HepG2 (cell line): ENCODE results near the gene MFNG. TPM values are rescaled to one million over a fixed set of nuclear protein-coding genes. Genes with fewer than 3 reads are reported as not detected.

Source experiments
- ATRX ChIP-seq: sonication (generic); formaldehyde crosslinking; IDR thresholded peaks from 2 replicates; pipeline ENCODE4 v1.4.0; 2020; ENCODE audit warnings: missing genetic modification reagents, borderline replicate concordance
- HDAC2 ChIP-seq: sonication (generic); formaldehyde crosslinking; IDR thresholded peaks from 2 replicates; pipeline ENCODE4 v1.4.0; 2020; ENCODE audit warnings: missing genetic modification reagents
- HMG20A ChIP-seq: IDR thresholded peaks from 2 replicates; pipeline ENCODE4 v1.6.1; 2016; ENCODE audit warnings: borderline replicate concordance
- HOXA7 ChIP-seq: sonication (generic); formaldehyde crosslinking; IDR thresholded peaks from 2 replicates; pipeline ENCODE4 v1.8.1; 2022; ENCODE audit warnings: mild to moderate bottlenecking, missing genetic modification reagents, moderate library complexity
- ISX ChIP-seq: sonication (generic); formaldehyde crosslinking; conservative IDR thresholded peaks from 2 replicates; pipeline ENCODE4 v1.5.0; 2020; ENCODE audit warnings: missing genetic modification reagents
- JUND ChIP-seq: sonication (generic); formaldehyde crosslinking; IDR thresholded peaks from 2 replicates; pipeline ENCODE4 v1.8.0; 2022; ENCODE audit warnings: mild to moderate bottlenecking, missing genetic modification reagents
- NR2F1 ChIP-seq, 2 experiments: fragments of 450-650 bp in 1 of 2; formaldehyde crosslinking in 1 of 2; IDR thresholded peaks; 2 replicates each; pipeline versions ENCODE4 v1.5.0 to v1.6.1; 2016 to 2020; ENCODE audit warnings: mild to moderate bottlenecking in 1 of 2, missing compliant biosample characterization in 1 of 2, missing genetic modification reagents in 1 of 2, moderate library complexity in 1 of 2
- PHF21A ChIP-seq: sonication (generic); formaldehyde crosslinking; IDR thresholded peaks from 2 replicates; pipeline ENCODE4 v1.5.0; 2020; ENCODE audit warnings: mild to moderate bottlenecking, missing genetic modification reagents
- SMARCC2 ChIP-seq: fragments of 450-650 bp; IDR thresholded peaks from 2 replicates; pipeline ENCODE4 v1.6.1; 2017; ENCODE audit warnings: antibody characterized with exemption, mild to moderate bottlenecking
- SP140L ChIP-seq: sonication (generic); formaldehyde crosslinking; IDR thresholded peaks from 2 replicates; pipeline ENCODE4 v1.4.0; 2020; ENCODE audit warnings: missing genetic modification reagents, borderline replicate concordance
- U2AF2 ChIP-seq: fragments of 200-400 bp; formaldehyde crosslinking; IDR thresholded peaks from 2 replicates; pipeline ENCODE4 v1.6.1; 2017; ENCODE audit warnings: low read depth, mild to moderate bottlenecking, low read length
- WIZ ChIP-seq: sonication (generic); formaldehyde crosslinking; IDR thresholded peaks from 2 replicates; pipeline ENCODE4 v1.5.1; 2020; ENCODE audit warnings: mild to moderate bottlenecking, missing genetic modification reagents
- ZC3H4 ChIP-seq: sonication (generic); formaldehyde crosslinking; IDR thresholded peaks from 2 replicates; pipeline ENCODE4 v1.4.0; 2020; ENCODE audit warnings: missing genetic modification reagents, borderline replicate concordance
- ZFYVE20 ChIP-seq: sonication (generic); formaldehyde crosslinking; IDR thresholded peaks from 2 replicates; pipeline ENCODE4 v1.8.0; 2023; ENCODE audit warnings: low read depth, mild to moderate bottlenecking, moderate library complexity, missing genetic modification reagents, borderline replicate concordance
- ZNF124 ChIP-seq: sonication (generic); formaldehyde crosslinking; IDR thresholded peaks from 2 replicates; pipeline ENCODE4 v1.4.0; 2020; ENCODE audit warnings: missing genetic modification reagents
- ZNF33B ChIP-seq: sonication (generic); formaldehyde crosslinking; IDR thresholded peaks from 2 replicates; pipeline ENCODE4 v1.5.1; 2020; ENCODE audit warnings: mild to moderate bottlenecking, missing genetic modification reagents
- ZNF496 ChIP-seq: sonication (generic); formaldehyde crosslinking; IDR thresholded peaks from 2 replicates; pipeline ENCODE4 v1.8.1; 2023; ENCODE audit warnings: mild to moderate bottlenecking, moderate library complexity, missing genetic modification reagents; ENCODE audit not compliant: insufficient replicate concordance
- ZNF510 ChIP-seq: sonication (generic); formaldehyde crosslinking; IDR thresholded peaks from 2 replicates; pipeline ENCODE4 v1.4.0; 2020; ENCODE audit warnings: low read depth, mild to moderate bottlenecking, missing genetic modification reagents
- ZNF678 ChIP-seq: sonication (generic); formaldehyde crosslinking; IDR thresholded peaks from 2 replicates; pipeline ENCODE4 v1.4.0; 2020; ENCODE audit warnings: mild to moderate bottlenecking, missing genetic modification reagents
- polyA plus RNA-seq, 8 experiments: library from polyadenylated mRNA; depleted of rRNA in 3 of 8; stranded (reverse) in 7 of 8; unstranded in 1 of 8; fragments of >200 nt; fragmentation: Illumina TruSeq in 4 of 8; extraction: Trizol in 4 of 8; gene quantifications; 2 replicates each; pipeline versions ENCODE4 v1.2.1 to v1.2.3, GENCODE V29; 2011 to 2016; ENCODE audit warnings: low read depth in 4 of 8, missing spikeins in 1 of 8, mixed read lengths in 1 of 8; ENCODE audit not compliant: insufficient read depth in 1 of 8
- total RNA-seq, 5 experiments: library from RNA; depleted of rRNA; stranded (reverse); fragments of >200 nt; fragmentation: Illumina TruSeq; extraction: Trizol; gene quantifications; 2 replicates each; pipeline ENCODE4 v1.2.3, GENCODE V29; 2016; ENCODE audit warnings: low read depth in 1 of 5
- TF ChIP-seq, protein P1 (sequence below): conservative IDR thresholded peaks from 2 replicates; pipeline ENCODE4 v1.6.1; 2018; ENCODE audit warnings: missing genetic modification reagents
- TF ChIP-seq, protein P2 (sequence below): IDR thresholded peaks from 2 replicates; pipeline ENCODE4 v1.4.0; 2020; ENCODE audit warnings: mild to moderate bottlenecking, missing genetic modification reagents
- TF ChIP-seq, protein P3 (sequence below): sonication (generic); formaldehyde crosslinking; IDR thresholded peaks from 2 replicates; pipeline ENCODE4 v1.8.0; 2022; ENCODE audit warnings: missing genetic modification reagents, mild to moderate bottlenecking, borderline replicate concordance
- TF ChIP-seq, protein P4 (sequence below): sonication (generic); formaldehyde crosslinking; IDR thresholded peaks from 2 replicates; pipeline ENCODE4 v1.4.0; 2020; ENCODE audit warnings: mild to moderate bottlenecking, missing genetic modification reagents

The MFNG gene
- total and polyA plus RNA-seq, 2 of the 13 experiments (the other 11 are each of a cell fraction or from before 2014, with no cell fraction given): 1.0 to 11.7 TPM

DNA sequence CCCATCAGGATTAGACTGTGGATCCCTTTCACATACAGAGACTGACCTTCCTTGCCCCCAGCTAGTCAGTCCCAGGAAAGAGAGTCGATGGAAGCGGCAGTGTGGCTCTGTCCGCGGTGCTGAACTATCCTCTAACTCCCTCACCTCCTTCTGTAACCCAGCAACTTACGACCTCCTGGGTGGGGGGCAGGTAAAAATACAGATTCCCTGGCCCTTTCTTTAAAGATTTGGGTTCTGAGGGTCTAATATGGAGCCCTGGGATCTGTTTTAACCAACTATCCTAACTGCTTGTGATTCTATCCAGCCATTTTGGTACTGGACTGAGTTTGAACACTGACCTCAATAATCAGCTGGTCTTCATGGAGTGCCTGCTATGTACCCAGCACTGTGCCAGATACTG, 23.2 kb downstream of the MFNG start (continued):
- TF ChIP-seq ZNF124 (CRISPR knock-in tag): no peak
- no peak for TF ChIP-seq U2AF2
- TF ChIP-seq, protein P1, sequence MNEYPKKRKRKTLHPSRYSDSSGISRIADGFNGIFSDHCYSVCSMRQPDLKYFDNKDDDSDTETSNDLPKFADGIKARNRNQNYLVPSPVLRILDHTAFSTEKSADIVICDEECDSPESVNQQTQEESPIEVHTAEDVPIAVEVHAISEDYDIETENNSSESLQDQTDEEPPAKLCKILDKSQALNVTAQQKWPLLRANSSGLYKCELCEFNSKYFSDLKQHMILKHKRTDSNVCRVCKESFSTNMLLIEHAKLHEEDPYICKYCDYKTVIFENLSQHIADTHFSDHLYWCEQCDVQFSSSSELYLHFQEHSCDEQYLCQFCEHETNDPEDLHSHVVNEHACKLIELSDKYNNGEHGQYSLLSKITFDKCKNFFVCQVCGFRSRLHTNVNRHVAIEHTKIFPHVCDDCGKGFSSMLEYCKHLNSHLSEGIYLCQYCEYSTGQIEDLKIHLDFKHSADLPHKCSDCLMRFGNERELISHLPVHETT (CRISPR knock-in tag): no peak
- no peak for TF ChIP-seq SMARCC2
- TF ChIP-seq ZNF678 (CRISPR knock-in tag): no peak
- no peak for TF ChIP-seq ZFYVE20 (CRISPR knock-in tag)
- no peak for TF ChIP-seq ISX
- no peak for TF ChIP-seq ZNF33B (CRISPR knock-in tag)
- TF ChIP-seq HDAC2: 0 out of 2 replicates have a peak, but pooled peaks have one; percentile 30
- no peak for TF ChIP-seq ZC3H4
- TF ChIP-seq, protein P2, sequence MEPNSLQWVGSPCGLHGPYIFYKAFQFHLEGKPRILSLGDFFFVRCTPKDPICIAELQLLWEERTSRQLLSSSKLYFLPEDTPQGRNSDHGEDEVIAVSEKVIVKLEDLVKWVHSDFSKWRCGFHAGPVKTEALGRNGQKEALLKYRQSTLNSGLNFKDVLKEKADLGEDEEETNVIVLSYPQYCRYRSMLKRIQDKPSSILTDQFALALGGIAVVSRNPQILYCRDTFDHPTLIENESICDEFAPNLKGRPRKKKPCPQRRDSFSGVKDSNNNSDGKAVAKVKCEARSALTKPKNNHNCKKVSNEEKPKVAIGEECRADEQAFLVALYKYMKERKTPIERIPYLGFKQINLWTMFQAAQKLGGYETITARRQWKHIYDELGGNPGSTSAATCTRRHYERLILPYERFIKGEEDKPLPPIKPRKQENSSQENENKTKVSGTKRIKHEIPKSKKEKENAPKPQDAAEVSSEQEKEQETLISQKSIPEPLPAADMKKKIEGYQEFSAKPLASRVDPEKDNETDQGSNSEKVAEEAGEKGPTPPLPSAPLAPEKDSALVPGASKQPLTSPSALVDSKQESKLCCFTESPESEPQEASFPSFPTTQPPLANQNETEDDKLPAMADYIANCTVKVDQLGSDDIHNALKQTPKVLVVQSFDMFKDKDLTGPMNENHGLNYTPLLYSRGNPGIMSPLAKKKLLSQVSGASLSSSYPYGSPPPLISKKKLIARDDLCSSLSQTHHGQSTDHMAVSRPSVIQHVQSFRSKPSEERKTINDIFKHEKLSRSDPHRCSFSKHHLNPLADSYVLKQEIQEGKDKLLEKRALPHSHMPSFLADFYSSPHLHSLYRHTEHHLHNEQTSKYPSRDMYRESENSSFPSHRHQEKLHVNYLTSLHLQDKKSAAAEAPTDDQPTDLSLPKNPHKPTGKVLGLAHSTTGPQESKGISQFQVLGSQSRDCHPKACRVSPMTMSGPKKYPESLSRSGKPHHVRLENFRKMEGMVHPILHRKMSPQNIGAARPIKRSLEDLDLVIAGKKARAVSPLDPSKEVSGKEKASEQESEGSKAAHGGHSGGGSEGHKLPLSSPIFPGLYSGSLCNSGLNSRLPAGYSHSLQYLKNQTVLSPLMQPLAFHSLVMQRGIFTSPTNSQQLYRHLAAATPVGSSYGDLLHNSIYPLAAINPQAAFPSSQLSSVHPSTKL: 0 out of 2 replicates have a peak, but pooled peaks have one; percentile 19
- no peak for TF ChIP-seq ATRX
- TF ChIP-seq HOXA7 (CRISPR knock-in tag): no peak
- TF ChIP-seq, protein P3, sequence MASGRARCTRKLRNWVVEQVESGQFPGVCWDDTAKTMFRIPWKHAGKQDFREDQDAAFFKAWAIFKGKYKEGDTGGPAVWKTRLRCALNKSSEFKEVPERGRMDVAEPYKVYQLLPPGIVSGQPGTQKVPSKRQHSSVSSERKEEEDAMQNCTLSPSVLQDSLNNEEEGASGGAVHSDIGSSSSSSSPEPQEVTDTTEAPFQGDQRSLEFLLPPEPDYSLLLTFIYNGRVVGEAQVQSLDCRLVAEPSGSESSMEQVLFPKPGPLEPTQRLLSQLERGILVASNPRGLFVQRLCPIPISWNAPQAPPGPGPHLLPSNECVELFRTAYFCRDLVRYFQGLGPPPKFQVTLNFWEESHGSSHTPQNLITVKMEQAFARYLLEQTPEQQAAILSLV (CRISPR knock-in tag): 0 out of 2 replicates have a peak, but pooled peaks have one; percentile 33
- TF ChIP-seq WIZ (CRISPR knock-in tag): peak; percentile 88
- TF ChIP-seq, protein P4, sequence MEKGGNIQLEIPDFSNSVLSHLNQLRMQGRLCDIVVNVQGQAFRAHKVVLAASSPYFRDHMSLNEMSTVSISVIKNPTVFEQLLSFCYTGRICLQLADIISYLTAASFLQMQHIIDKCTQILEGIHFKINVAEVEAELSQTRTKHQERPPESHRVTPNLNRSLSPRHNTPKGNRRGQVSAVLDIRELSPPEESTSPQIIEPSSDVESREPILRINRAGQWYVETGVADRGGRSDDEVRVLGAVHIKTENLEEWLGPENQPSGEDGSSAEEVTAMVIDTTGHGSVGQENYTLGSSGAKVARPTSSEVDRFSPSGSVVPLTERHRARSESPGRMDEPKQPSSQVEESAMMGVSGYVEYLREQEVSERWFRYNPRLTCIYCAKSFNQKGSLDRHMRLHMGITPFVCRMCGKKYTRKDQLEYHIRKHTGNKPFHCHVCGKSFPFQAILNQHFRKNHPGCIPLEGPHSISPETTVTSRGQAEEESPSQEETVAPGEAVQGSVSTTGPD (CRISPR knock-in tag): no peak
- no peak for TF ChIP-seq ZNF496 (CRISPR knock-in tag)
- TF ChIP-seq JUND (CRISPR knock-in tag): no peak
- no peak for TF ChIP-seq ZNF510
- no peak for TF ChIP-seq HMG20A
- no peak for TF ChIP-seq PHF21A (CRISPR knock-in tag)
- no peak for TF ChIP-seq NR2F1 (CRISPR knock-in tag; IDR thresholded peaks at IDR 0.05)
- TF ChIP-seq SP140L (CRISPR knock-in tag): no peak
